NCI-H2029 (cell line): ENCODE results near the gene SPANXB1.
"Not testable (repeated sequence)": the region's sequence is repeated elsewhere in the genome, so short reads cannot be mapped to it uniquely, and the experiment has no call there.

Experiments
- DNase-seq: peaks from one replicate; lab custom pipeline; 2025; lab: John Stamatoyannopoulos, UW

Gene SPANXB1, protein sequence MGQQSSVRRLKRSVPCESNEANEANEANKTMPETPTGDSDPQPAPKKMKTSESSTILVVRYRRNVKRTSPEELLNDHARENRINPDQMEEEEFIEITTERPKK

GRCh38 chrX:141002568-141002967, at the start of gene SPANXB1:
Gene SPANXB1, plus strand, starts transcription at chrX:141002594. Its CDS starts 100 bp downstream, at chrX:141002694.
- not testable (repeated sequence) for DNase-seq

DNA sequence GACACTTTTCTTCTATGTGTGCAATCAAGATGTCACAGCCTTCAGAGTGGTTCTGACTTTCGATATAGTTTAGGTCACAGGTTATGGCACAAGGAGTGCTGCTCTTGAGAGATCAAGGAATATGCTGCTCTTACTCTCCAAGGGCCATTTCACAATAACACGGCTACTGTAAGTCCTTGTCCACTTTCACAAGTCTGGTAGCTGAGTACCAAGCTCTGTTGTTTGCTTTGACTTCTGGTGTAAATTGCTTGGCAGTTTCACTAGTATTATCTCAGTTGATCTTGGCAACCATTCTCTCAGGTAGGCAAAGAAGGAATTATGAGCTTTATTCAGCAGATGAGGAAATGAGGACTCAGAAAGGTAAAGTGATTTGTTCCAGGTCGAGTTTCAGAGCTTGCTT, 35.4 kb upstream of the SPANXB1 start:
- DNase-seq: no peak

- DNase-seq: no peak
Observed at GRCh38 chrX:140971099-140971795, 31.1 kb upstream of the SPANXB1 start.

DNA sequence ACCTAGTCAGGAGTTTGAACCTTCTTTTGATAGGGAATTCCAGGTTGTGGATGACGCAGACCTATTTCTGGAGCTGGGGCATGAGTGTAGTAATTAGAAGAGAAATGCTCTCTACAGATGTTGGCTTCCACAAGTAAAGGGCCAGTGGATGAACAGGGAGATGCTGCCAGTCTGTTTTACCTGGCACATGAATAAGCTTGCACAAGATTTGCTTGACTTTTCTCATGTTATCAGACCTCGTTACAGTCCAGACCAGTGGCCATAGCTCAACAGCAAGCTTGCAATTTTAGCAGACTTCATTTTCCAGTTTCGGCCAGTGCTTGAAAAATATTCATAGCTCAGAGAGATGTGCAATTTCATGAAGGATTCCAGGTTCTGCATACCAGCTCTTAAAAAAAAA, 26.9 kb upstream of the SPANXB1 start:
- DNase-seq: no peak

DNA sequence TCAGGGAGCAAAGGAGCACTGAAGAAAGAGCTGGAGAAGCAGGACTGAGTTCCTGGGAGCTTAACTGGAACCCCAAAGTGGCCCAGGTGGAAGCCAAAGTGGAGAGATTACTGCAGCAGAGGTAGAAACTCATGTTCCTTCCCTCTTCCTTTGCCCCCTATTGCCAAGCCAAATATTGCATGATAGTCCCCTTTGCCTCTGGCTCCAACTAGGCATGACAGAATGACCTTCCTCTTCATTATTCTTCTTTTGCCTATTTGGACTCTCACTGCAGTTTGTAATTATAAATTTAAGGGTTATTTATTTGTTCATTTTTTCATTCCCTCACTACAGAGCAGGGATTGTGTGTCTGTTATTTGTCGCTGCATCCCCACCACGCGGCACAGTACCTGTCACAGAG, 22.1 kb upstream of the SPANXB1 start:
- no peak for DNase-seq

DNA sequence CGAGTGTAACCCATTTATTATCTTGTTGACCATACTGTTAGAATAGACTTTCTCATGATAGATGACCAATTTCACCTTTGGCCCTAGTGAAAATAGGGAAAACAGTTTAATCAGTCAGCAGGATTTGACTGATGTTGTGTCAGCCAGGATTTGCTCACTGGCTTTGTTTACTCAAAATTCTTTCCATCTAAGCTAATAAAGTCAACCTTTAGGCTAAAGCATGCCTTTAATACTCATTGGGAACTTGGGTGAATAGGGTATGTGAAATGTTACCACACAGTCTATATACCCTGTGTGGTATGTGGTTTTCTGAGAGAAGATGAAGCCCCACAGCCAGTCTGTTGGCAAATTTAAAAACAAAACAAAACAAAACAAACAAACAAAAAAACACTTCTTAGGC, 18.7 kb upstream of the SPANXB1 start:
- DNase-seq: no peak

GRCh38 chrX:141005243-141005642, 2.8 kb downstream of the SPANXB1 start:
- DNase-seq: not testable (repeated sequence)

GRCh38 chrX:141044246-141044645, 41.9 kb downstream of the SPANXB1 start:
- not testable (repeated sequence) for DNase-seq

DNA sequence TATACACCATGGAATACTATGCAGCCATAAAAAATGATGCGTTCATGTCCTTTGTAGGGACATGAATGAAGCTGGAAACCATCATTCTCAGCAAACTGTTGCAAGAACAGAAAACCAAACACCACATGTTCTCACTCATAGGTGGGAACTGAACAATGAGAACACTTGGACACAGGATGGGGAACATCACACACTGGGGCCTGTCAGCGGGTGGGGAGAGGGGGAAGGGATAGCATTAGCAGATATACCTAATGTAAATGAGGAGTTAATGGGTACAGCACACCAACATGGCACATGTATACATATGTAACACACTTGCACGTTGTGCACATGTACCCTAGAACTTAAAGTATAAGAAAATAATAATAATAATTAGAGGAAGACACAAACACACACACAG, 47.5 kb downstream of the SPANXB1 start:
- not testable (repeated sequence) for DNase-seq

DNA sequence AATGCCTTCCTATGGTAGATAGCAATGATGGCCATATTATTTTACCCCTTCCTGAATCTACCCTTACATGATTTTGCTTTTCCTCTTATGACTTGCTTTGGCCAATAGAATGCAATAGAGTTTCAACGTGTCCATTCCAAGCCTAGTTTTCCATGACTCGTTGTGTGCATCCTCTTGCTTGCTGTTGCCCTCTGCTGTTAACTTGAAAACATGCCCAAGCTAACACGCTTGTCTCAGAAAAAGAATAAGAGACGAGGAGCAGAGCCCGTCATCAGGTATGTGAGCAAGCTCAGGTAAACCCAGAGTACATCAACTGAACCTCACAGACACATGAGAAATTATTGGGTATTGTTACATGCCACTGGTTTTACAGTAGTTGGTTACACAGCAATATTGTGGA, 49.7 kb downstream of the SPANXB1 start:
- DNase-seq: not testable (repeated sequence)
